PFSK-1 (cell line): ENCODE measurements around the gene VILL.

Source experiments
- FOXP2 ChIP-seq: optimal IDR thresholded peaks from 2 replicates; pipeline ENCODE3; 2011; ENCODE audit warnings: borderline replicate concordance, control low read depth, inconsistent platforms; ENCODE audit not compliant: insufficient read depth; ENCODE audit errors: extremely low read length, extremely low read depth
- POLR2AphosphoS5 ChIP-seq: IDR thresholded peaks from 2 replicates; pipeline ENCODE4 v1.6.1; 2012; ENCODE audit warnings: low read depth, mild to moderate bottlenecking, control low read depth, low read length, moderate library complexity
- REST ChIP-seq, 2 experiments: IDR thresholded peaks; 2 replicates each; pipeline versions ENCODE4 v1.6.1 to v1.8.0; 2011 to 2012; ENCODE audit warnings: low read depth in 2 of 2, low read length in 2 of 2, control low read depth in 1 of 2, inconsistent platforms in 1 of 2, mild to moderate bottlenecking in 1 of 2, moderate library complexity in 1 of 2; ENCODE audit not compliant: insufficient read depth in 1 of 2
- SIN3A ChIP-seq: IDR thresholded peaks from 2 replicates; pipeline ENCODE4 v1.6.1; 2012; ENCODE audit warnings: mild to moderate bottlenecking, low read length, moderate library complexity, borderline replicate concordance; ENCODE audit not compliant: insufficient read depth
- TAF1 ChIP-seq: IDR thresholded peaks from 2 replicates; pipeline ENCODE4 v1.6.1; 2012; ENCODE audit warnings: low read length, control low read depth, borderline replicate concordance; ENCODE audit not compliant: insufficient read depth

Gene VILL

GRCh38 chr3:38005076-38006020, 14.8 kb downstream of the VILL start:
- no peak for TF ChIP-seq REST (IDR thresholded peaks at IDR 0.05; ENCODE audit: insufficient read depth in 1 of 2, low read depth in 2 of 2, low read length in 2 of 2)
- TF ChIP-seq SIN3A, result no peak
- no peak for TF ChIP-seq FOXP2
- no peak for TF ChIP-seq POLR2AphosphoS5

GRCh38 chr3:38006031-38006430, 15.4 kb downstream of the VILL start:
- TF ChIP-seq FOXP2 (no peak), REST (IDR thresholded peaks at IDR 0.05; ENCODE audit: insufficient read depth in 1 of 2, low read depth in 2 of 2, low read length in 2 of 2) (no peak), SIN3A (no peak), TAF1 (no peak), POLR2AphosphoS5 (no peak)

GRCh38 chr3:38006445-38006995, 15.9 kb downstream of the VILL start:
- TF ChIP-seq POLR2AphosphoS5 (no peak), SIN3A (no peak), FOXP2 (no peak), REST (IDR thresholded peaks at IDR 0.05; ENCODE audit: insufficient read depth in 1 of 2, low read depth in 2 of 2, low read length in 2 of 2) (no peak), TAF1 (no peak)

GRCh38 chr3:38007754-38008090, 17.1 kb downstream of the VILL start:
- TF ChIP-seq FOXP2, result no peak
- no peak for TF ChIP-seq SIN3A
- no peak for TF ChIP-seq POLR2AphosphoS5
- no peak for TF ChIP-seq REST (IDR thresholded peaks at IDR 0.05; ENCODE audit: insufficient read depth in 1 of 2, low read depth in 2 of 2, low read length in 2 of 2)
